H9 (cell line): ENCODE results near the gene RPL9. TPM values are rescaled to one million over a fixed set of nuclear protein-coding genes. Genes with fewer than 3 reads are reported as not detected.

Experiments used
- DNase-seq: peaks from one replicate; pipeline ENCODE4 v3.0.0-alpha.2; 2017
- H2AFZ ChIP-seq: one replicate; pipeline ENCODE4 v1.6.1; 2013; ENCODE audit warnings: mild to moderate bottlenecking, low read length, control low read depth, moderate library complexity
- H2AK5ac ChIP-seq: 2 replicates; pipeline ENCODE4 v1.6.1; 2013; ENCODE audit warnings: low read length, control low read depth, mixed read lengths; ENCODE audit not compliant: insufficient read length
- H2BK120ac ChIP-seq: one replicate; pipeline ENCODE4 v1.6.1; 2013; ENCODE audit warnings: low read depth, mild to moderate bottlenecking, low read length, control low read depth, inconsistent platforms; ENCODE audit not compliant: poor library complexity, severe bottlenecking
- H2BK12ac ChIP-seq: 2 replicates; pipeline ENCODE4 v1.6.1; 2013; ENCODE audit warnings: low read length, control low read depth, mixed read lengths, low read depth; ENCODE audit not compliant: insufficient read length
- H2BK15ac ChIP-seq: 2 replicates; pipeline ENCODE4 v1.6.1; 2013; ENCODE audit warnings: low read depth, low read length, control low read depth
- H2BK20ac ChIP-seq: one replicate; pipeline ENCODE4 v1.6.1; 2013; ENCODE audit warnings: low read depth, mild to moderate bottlenecking, low read length, control low read depth, inconsistent platforms; ENCODE audit not compliant: poor library complexity, severe bottlenecking
- H2BK5ac ChIP-seq: 2 replicates; pipeline ENCODE4 v1.6.1; 2013; ENCODE audit warnings: low read length, control low read depth, mixed read lengths; ENCODE audit not compliant: insufficient read length
- H3K14ac ChIP-seq: 2 replicates; pipeline ENCODE4 v1.6.1; 2013; ENCODE audit warnings: low read length, control low read depth; ENCODE audit not compliant: insufficient read depth
- H3K18ac ChIP-seq: 2 replicates; pipeline ENCODE4 v1.6.1; 2013; ENCODE audit warnings: low read depth, mild to moderate bottlenecking, mixed read lengths, low read length, control low read depth; ENCODE audit not compliant: insufficient read length
- H3K23ac ChIP-seq: 2 replicates; pipeline ENCODE4 v1.6.1; 2013; ENCODE audit warnings: low read length, control low read depth, mixed read lengths, low read depth; ENCODE audit not compliant: insufficient read length
- H3K23me2 ChIP-seq: 2 replicates; pipeline ENCODE4 v1.6.1; 2013; ENCODE audit warnings: low read depth, mild to moderate bottlenecking, mixed read lengths, low read length, control low read depth; ENCODE audit not compliant: insufficient read length, poor library complexity, severe bottlenecking
- H3K27ac ChIP-seq: 2 replicates; pipeline ENCODE4 v1.5.1; 2013; ENCODE audit warnings: low read length, control low read depth, mixed read lengths, low read depth; ENCODE audit not compliant: insufficient read length
- H3K27me3 ChIP-seq: 2 replicates; pipeline ENCODE4 v1.6.1; 2013; ENCODE audit warnings: low read length, control low read depth, inconsistent platforms; ENCODE audit not compliant: insufficient read depth
- H3K4ac ChIP-seq: 2 replicates; pipeline ENCODE4 v1.6.1; 2013; ENCODE audit warnings: low read depth, mild to moderate bottlenecking, control low read depth, inconsistent platforms, low read length, moderate library complexity
- H3K4me1 ChIP-seq: 2 replicates; pipeline ENCODE4 v1.6.1; 2013; ENCODE audit warnings: low read length, control low read depth, inconsistent platforms; ENCODE audit not compliant: insufficient read depth
- H3K4me2 ChIP-seq: 2 replicates; pipeline ENCODE4 v1.6.1; 2013; ENCODE audit warnings: low read length, control low read depth, mixed read lengths; ENCODE audit not compliant: insufficient read length, insufficient read depth
- H3K56ac ChIP-seq: 2 replicates; pipeline ENCODE4 v1.6.1; 2013; ENCODE audit warnings: low read depth, mild to moderate bottlenecking, mixed read lengths, low read length, control low read depth; ENCODE audit not compliant: insufficient read length
- H3K79me1 ChIP-seq: 2 replicates; pipeline ENCODE4 v1.6.1; 2013; ENCODE audit warnings: low read depth, mild to moderate bottlenecking, moderate library complexity, low read length, control low read depth, inconsistent platforms; ENCODE audit not compliant: insufficient read depth, poor library complexity, severe bottlenecking
- H3K79me2 ChIP-seq: 2 replicates; pipeline ENCODE4 v1.6.1; 2013; ENCODE audit warnings: low read length, control low read depth, inconsistent platforms; ENCODE audit not compliant: insufficient read depth
- H3K9ac ChIP-seq: 2 replicates; pipeline ENCODE4 v1.6.1; 2013; ENCODE audit warnings: low read length, control low read depth, mixed read lengths; ENCODE audit not compliant: insufficient read length; ENCODE audit errors: extremely low read depth
- H3K9me3 ChIP-seq: one replicate; pipeline ENCODE4 v1.6.1; 2013; ENCODE audit warnings: low read depth, low read length, inconsistent platforms; ENCODE audit not compliant: control insufficient read depth
- H3T11ph ChIP-seq: one replicate; pipeline ENCODE4 v1.6.1; 2013; ENCODE audit warnings: mild to moderate bottlenecking, low read length, control low read depth, inconsistent platforms
- H4K20me1 ChIP-seq: one replicate; pipeline ENCODE4 v1.6.1; 2013; ENCODE audit not compliant: control insufficient read depth, insufficient read length, insufficient read depth
- H4K5ac ChIP-seq: 2 replicates; pipeline ENCODE4 v1.6.1; 2013; ENCODE audit warnings: low read depth, mild to moderate bottlenecking, mixed read lengths, low read length, control low read depth; ENCODE audit not compliant: insufficient read length
- H4K8ac ChIP-seq: replicated peaks from 2 replicates; pipeline ENCODE4 v1.6.1; 2013; ENCODE audit warnings: low read length, control low read depth, mixed read lengths, low read depth; ENCODE audit not compliant: insufficient read length
- H4K91ac ChIP-seq: 2 replicates; pipeline ENCODE4 v1.6.1; 2013; ENCODE audit warnings: low read depth, mild to moderate bottlenecking, moderate library complexity, mixed read lengths, low read length, control low read depth; ENCODE audit not compliant: insufficient read length
- H3K27ac Mint-ChIP-seq, 3 experiments: 2 replicates in 2 of 3; 3 replicates in 1 of 3; pipeline ENCODE4 v1.8.0; 2020 to 2021; ENCODE audit warnings: mixed read lengths in 3 of 3, mild to moderate bottlenecking in 1 of 3, moderate library complexity in 1 of 3
- H3K27me3 Mint-ChIP-seq: 2 replicates; pipeline ENCODE4 v1.8.0; 2021; ENCODE audit warnings: low read depth, mild to moderate bottlenecking, moderate library complexity, mixed read lengths
- H3K36me3 Mint-ChIP-seq, 3 experiments: 2 replicates in 2 of 3; 3 replicates in 1 of 3; pipeline ENCODE4 v1.8.0; 2020 to 2021; ENCODE audit warnings: low read depth in 3 of 3, mixed read lengths in 3 of 3; ENCODE audit not compliant: insufficient read depth in 1 of 3
- H3K4me1 Mint-ChIP-seq, 2 experiments: 2 replicates each; pipeline ENCODE4 v1.8.0; 2020; ENCODE audit warnings: mixed read lengths in 2 of 2
- H3K4me3 Mint-ChIP-seq, 2 experiments: 2 replicates in 1 of 2; 3 replicates in 1 of 2; pipeline ENCODE4 v1.8.0; 2020 to 2021; ENCODE audit warnings: mild to moderate bottlenecking in 2 of 2, mixed read lengths in 2 of 2, moderate library complexity in 1 of 2
- H3K9me3 Mint-ChIP-seq, 2 experiments: 2 replicates in 1 of 2; 3 replicates in 1 of 2; pipeline ENCODE4 v1.8.0; 2020; ENCODE audit warnings: mild to moderate bottlenecking in 2 of 2, mixed read lengths in 2 of 2, moderate library complexity in 1 of 2
- WGBS: extraction: QIAGEN DNeasy Blood & Tissue Kit; methylation state at CpG from one replicate; pipeline ENCODE4 v1.1.7; 2013; ENCODE audit warnings: missing lambda C conversion rate, low lambda C conversion rate, mixed read lengths; ENCODE audit not compliant: insufficient read length; ENCODE audit errors: extremely low coverage; 5-methylcytosine and 5-hydroxymethylcytosine counted together
- total RNA-seq: library from RNA; stranded (reverse); gene quantifications from 2 replicates; pipeline ENCODE4 v1.2.1, GENCODE V29; 2021
- TF ChIP-seq, protein P1 (sequence below): fragments of 200-600 bp; sonication (generic); conservative IDR thresholded peaks from 3 replicates; pipeline ENCODE4 v1.8.0; 2021; ENCODE audit warnings: antibody characterized with exemption, mild to moderate bottlenecking

RPL9 gene
- total RNA-seq, 1 experiment from 2014 or later: 1,888 TPM

DNA sequence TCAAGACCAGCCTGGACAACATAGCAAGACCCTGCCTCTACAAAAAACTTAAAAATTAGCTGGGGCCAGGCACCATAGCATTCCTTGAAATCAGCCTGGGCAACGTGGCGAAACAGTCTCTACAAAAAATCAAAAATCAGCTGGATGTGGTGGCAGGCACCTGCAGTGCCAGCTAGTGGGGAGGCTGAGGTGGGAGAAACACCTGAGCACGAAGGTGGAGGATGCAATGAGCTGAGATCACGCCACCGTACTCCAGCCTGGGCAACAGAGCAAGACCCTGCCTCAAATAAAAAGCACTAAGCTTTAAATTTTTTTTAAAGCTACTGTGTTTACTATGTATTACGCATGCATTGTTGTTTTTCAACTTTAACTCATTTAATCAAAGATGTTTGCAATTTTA, 3.2 kb downstream of the RPL9 start:
- peaks cover 14% of the 10 kb centered on the region for H3K79me2 ChIP-seq
- no peak overlapping the region for H2BK5ac ChIP-seq
- H4K91ac ChIP-seq: no peak overlapping the region
- Mint-ChIP-seq H3K27me3 (no peaks in the 10 kb centered on the region), H3K9me3 (no peaks in the 10 kb centered on the region; a peak in 1 of 5 replicates), H3K36me3 (peaks cover 59 to 81% (median 71%) of the 10 kb centered on the region in 3 experiments), H3K4me1 (peaks cover 16 to 21% of the 10 kb centered on the region in 2 experiments), H3K4me3 (peak overlapping the region; percentile 55 to 99; a peak in 2 of 5 replicates), H3K27ac (0 out of 7 replicates have a peak overlapping the region, but pooled peaks of 1 of the 3 experiments have one; percentile 63)
- H3K27ac ChIP-seq: no peak overlapping the region
- DNase-seq: no peak
- no peak overlapping the region for H2BK20ac ChIP-seq
- H4K20me1 ChIP-seq: no peaks in the 10 kb centered on the region
- TF ChIP-seq, protein P1, sequence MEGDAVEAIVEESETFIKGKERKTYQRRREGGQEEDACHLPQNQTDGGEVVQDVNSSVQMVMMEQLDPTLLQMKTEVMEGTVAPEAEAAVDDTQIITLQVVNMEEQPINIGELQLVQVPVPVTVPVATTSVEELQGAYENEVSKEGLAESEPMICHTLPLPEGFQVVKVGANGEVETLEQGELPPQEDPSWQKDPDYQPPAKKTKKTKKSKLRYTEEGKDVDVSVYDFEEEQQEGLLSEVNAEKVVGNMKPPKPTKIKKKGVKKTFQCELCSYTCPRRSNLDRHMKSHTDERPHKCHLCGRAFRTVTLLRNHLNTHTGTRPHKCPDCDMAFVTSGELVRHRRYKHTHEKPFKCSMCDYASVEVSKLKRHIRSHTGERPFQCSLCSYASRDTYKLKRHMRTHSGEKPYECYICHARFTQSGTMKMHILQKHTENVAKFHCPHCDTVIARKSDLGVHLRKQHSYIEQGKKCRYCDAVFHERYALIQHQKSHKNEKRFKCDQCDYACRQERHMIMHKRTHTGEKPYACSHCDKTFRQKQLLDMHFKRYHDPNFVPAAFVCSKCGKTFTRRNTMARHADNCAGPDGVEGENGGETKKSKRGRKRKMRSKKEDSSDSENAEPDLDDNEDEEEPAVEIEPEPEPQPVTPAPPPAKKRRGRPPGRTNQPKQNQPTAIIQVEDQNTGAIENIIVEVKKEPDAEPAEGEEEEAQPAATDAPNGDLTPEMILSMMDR: no peak
- no peak overlapping the region for H4K5ac ChIP-seq
- H3K23ac ChIP-seq: no peak overlapping the region
- H3K27me3 ChIP-seq: no peaks in the 10 kb centered on the region
- no peak overlapping the region for H3K9ac ChIP-seq
- H2BK12ac ChIP-seq: no peak overlapping the region
- no peak overlapping the region for H3K18ac ChIP-seq
- H2BK120ac ChIP-seq: no peak overlapping the region
- peaks cover 2% of the 10 kb centered on the region; the same call in 1 of the 2 replicates for H3K4me1 ChIP-seq
- H3K9me3 ChIP-seq: no peaks in the 10 kb centered on the region
- no peak overlapping the region for H2AFZ ChIP-seq
- no peak overlapping the region for H3K4me2 ChIP-seq
- no peak overlapping the region for H3K56ac ChIP-seq
- no peak overlapping the region for H3K14ac ChIP-seq
- no peak overlapping the region for H2BK15ac ChIP-seq
- no peak overlapping the region for H3T11ph ChIP-seq
- WGBS: no CpG with 5 or more reads among the region's 6 CpGs
- no peak overlapping the region for H3K4ac ChIP-seq
- H3K23me2 ChIP-seq: no peaks in the 10 kb centered on the region
- H4K8ac ChIP-seq: no peak overlapping the region
- H3K79me1 ChIP-seq: peaks cover 6% of the 10 kb centered on the region
- no peak overlapping the region for H2AK5ac ChIP-seq
